H1 (cell line): Measurements from ENCODE around the gene ZNF496. TPM values are rescaled to one million over a fixed set of nuclear protein-coding genes. Genes with fewer than 3 reads are reported as not detected.

Experiments
- CTCF ChIA-PET: fragments of 300-600 bp; sonication (Branson Sonifier 250); formaldehyde crosslinking; loops from one replicate; lab custom pipeline; 2021; ENCODE audit not compliant: partially characterized antibody; lab: Charles Lee
- POLR2A ChIA-PET: fragments of 300-600 bp; sonication (Branson Sonifier 250); formaldehyde crosslinking; loops from one replicate; lab custom pipeline; 2021; ENCODE audit warnings: inconsistent platforms; ENCODE audit not compliant: partially characterized antibody; lab: Charles Lee
- DNase-seq, 2 experiments: peaks; one replicate each; pipeline versions ENCODE4 v3.0.0 to v3.0.0-alpha.2; 2010 to 2022; ENCODE audit warnings: low spot score in 2 of 2, low read depth in 1 of 2, mixed read lengths in 1 of 2
- FAIRE-seq: peaks from 2 replicates; lab custom pipeline; 2011; peaks lifted over from hg19 to GRCh38; lab: Jason Lieb, UNC
- H2AFZ ChIP-seq: 2 replicates; pipeline ENCODE4 v1.8.1; 2012; ENCODE audit warnings: low read length, inconsistent platforms
- H2AK5ac ChIP-seq: 2 replicates; pipeline ENCODE4 v1.6.1; 2013; ENCODE audit warnings: low read depth, low read length
- H2BK120ac ChIP-seq: replicated peaks from 2 replicates; pipeline ENCODE3; 2013; ENCODE audit warnings: low read depth, low read length, inconsistent platforms
- H2BK12ac ChIP-seq: 2 replicates; pipeline ENCODE4 v1.6.1; 2013; ENCODE audit warnings: low read depth, low read length
- H2BK15ac ChIP-seq: 2 replicates; pipeline ENCODE4 v1.6.1; 2013; ENCODE audit warnings: low read length
- H2BK20ac ChIP-seq: 2 replicates; pipeline ENCODE4 v1.6.1; 2013; ENCODE audit warnings: low read length
- H2BK5ac ChIP-seq: 2 replicates; pipeline ENCODE4 v1.6.1; 2013; ENCODE audit warnings: low read depth, low read length
- H3K14ac ChIP-seq: 2 replicates; pipeline ENCODE4 v1.6.1; 2013; ENCODE audit warnings: inconsistent platforms; ENCODE audit not compliant: insufficient read length
- H3K18ac ChIP-seq: 2 replicates; pipeline ENCODE4 v1.6.1; 2013; ENCODE audit warnings: low read length; ENCODE audit errors: extremely low read depth
- H3K23ac ChIP-seq: 2 replicates; pipeline ENCODE4 v1.6.1; 2013; ENCODE audit warnings: inconsistent platforms; ENCODE audit not compliant: insufficient read length
- H3K23me2 ChIP-seq: 2 replicates; pipeline ENCODE4 v1.6.1; 2013; ENCODE audit warnings: low read depth, low read length
- H3K27ac ChIP-seq: 2 replicates; pipeline ENCODE4 v1.6.1; 2011; ENCODE audit warnings: low read depth, low read length, inconsistent platforms
- H3K27me3 ChIP-seq, 4 experiments: replicated peaks in 1 of 4; 1 replicate in 1 of 4; 2 replicates in 3 of 4; pipeline versions ENCODE4 v1.6.1 to v1.8.1; 2011 to 2013; ENCODE audit warnings: low read length in 3 of 4, mild to moderate bottlenecking in 3 of 4, inconsistent platforms in 2 of 4, mixed read lengths in 2 of 4, moderate library complexity in 1 of 4; ENCODE audit not compliant: control insufficient read depth in 3 of 4, insufficient read depth in 3 of 4; ENCODE audit errors: extremely low read depth in 1 of 4
- H3K36me3 ChIP-seq, 4 experiments: 2 replicates each; pipeline versions ENCODE4 v1.6.1 to v1.8.1; 2011 to 2013; ENCODE audit warnings: mild to moderate bottlenecking in 4 of 4, low read length in 3 of 4, moderate library complexity in 2 of 4, control low read depth in 1 of 4, inconsistent platforms in 1 of 4; ENCODE audit not compliant: insufficient read depth in 4 of 4, control insufficient read depth in 2 of 4
- H3K4ac ChIP-seq: replicated peaks from 2 replicates; pipeline ENCODE3; 2013; ENCODE audit warnings: low read length, low read depth, mixed read lengths, inconsistent platforms; ENCODE audit not compliant: insufficient read length
- H3K4me1 ChIP-seq, 4 experiments: replicated peaks in 1 of 4; 1 replicate in 1 of 4; 2 replicates in 3 of 4; pipeline versions ENCODE4 v1.6.1 to v1.8.1; 2011 to 2013; ENCODE audit warnings: low read length in 3 of 4, inconsistent platforms in 2 of 4, mixed read lengths in 1 of 4; ENCODE audit not compliant: insufficient read depth in 4 of 4, control insufficient read depth in 3 of 4
- H3K4me2 ChIP-seq, 2 experiments: 2 replicates each; pipeline versions ENCODE4 v1.6.1 to v1.8.1; 2011 to 2013; ENCODE audit warnings: low read depth in 2 of 2, low read length in 2 of 2, control low read depth in 1 of 2, inconsistent platforms in 1 of 2, mild to moderate bottlenecking in 1 of 2; ENCODE audit not compliant: insufficient read depth in 1 of 2
- H3K4me3 ChIP-seq, 4 experiments: fragments of 200-600, 300-600 bp in 1 of 4; sonication (generic), shearing (Covaris generic), sonication (Bioruptor Twin) in 1 of 4; 2 replicates each; pipeline versions ENCODE4 v1.5.1 to v1.8.1; 2011 to 2016; ENCODE audit warnings: low read length in 4 of 4, low read depth in 3 of 4, control low read depth in 2 of 4, inconsistent platforms in 2 of 4, mild to moderate bottlenecking in 2 of 4, mixed read lengths in 1 of 4, moderate library complexity in 1 of 4; ENCODE audit not compliant: insufficient read depth in 2 of 4; ENCODE audit errors: extremely low read depth in 1 of 4
- H3K56ac ChIP-seq: replicated peaks from 2 replicates; pipeline ENCODE3; 2013; ENCODE audit warnings: low read depth, mild to moderate bottlenecking, mixed read lengths, low read length, inconsistent platforms; ENCODE audit not compliant: insufficient read length
- H3K79me1 ChIP-seq: 2 replicates; pipeline ENCODE4 v1.6.1; 2013; ENCODE audit warnings: low read depth, low read length, control low read depth
- H3K79me2 ChIP-seq, 2 experiments: 2 replicates each; pipeline versions ENCODE4 v1.6.1 to v1.8.1; 2012 to 2013; ENCODE audit warnings: low read length in 2 of 2, mild to moderate bottlenecking in 2 of 2, inconsistent platforms in 1 of 2; ENCODE audit not compliant: insufficient read depth in 2 of 2, control insufficient read depth in 1 of 2
- H3K9ac ChIP-seq, 4 experiments: replicated peaks in 1 of 4; 1 replicate in 1 of 4; 2 replicates in 3 of 4; pipeline versions ENCODE4 v1.6.1 to v1.8.1; 2011 to 2013; ENCODE audit warnings: low read depth in 3 of 4, low read length in 3 of 4, control low read depth in 2 of 4, mild to moderate bottlenecking in 2 of 4, moderate library complexity in 2 of 4, inconsistent platforms in 1 of 4; ENCODE audit errors: extremely low read depth in 1 of 4
- H3K9me3 ChIP-seq, 2 experiments: 2 replicates each; pipeline versions ENCODE4 v1.6.1 to v1.8.1; 2012 to 2013; ENCODE audit warnings: mild to moderate bottlenecking in 2 of 2, moderate library complexity in 2 of 2, control low read depth in 1 of 2, inconsistent platforms in 1 of 2, low read depth in 1 of 2, low read length in 1 of 2, mixed read lengths in 1 of 2; ENCODE audit not compliant: insufficient read depth in 2 of 2
- H4K20me1 ChIP-seq, 2 experiments: replicated peaks in 1 of 2; 2 replicates each; pipeline versions ENCODE3 to v1.8.1; 2011 to 2013; ENCODE audit warnings: inconsistent platforms in 2 of 2, low read length in 2 of 2, mild to moderate bottlenecking in 1 of 2; ENCODE audit not compliant: insufficient read depth in 2 of 2, control insufficient read depth in 1 of 2
- H4K5ac ChIP-seq: 2 replicates; pipeline ENCODE4 v1.6.1; 2013; ENCODE audit warnings: low read length, low read depth, mixed read lengths, inconsistent platforms; ENCODE audit not compliant: insufficient read length
- H4K8ac ChIP-seq: 2 replicates; pipeline ENCODE4 v1.8.0; 2013; ENCODE audit warnings: mild to moderate bottlenecking, moderate library complexity, low read length, inconsistent platforms; ENCODE audit not compliant: insufficient read depth; ENCODE audit errors: extremely low read depth
- H4K91ac ChIP-seq: replicated peaks from 2 replicates; pipeline ENCODE3; 2013; ENCODE audit warnings: low read length, mixed read lengths, inconsistent platforms; ENCODE audit not compliant: insufficient read length
- CBX8 ChIP-seq: fragments of 300-800, 300-1000 bp; sonication (generic); IDR thresholded peaks from 2 replicates; pipeline ENCODE4 v1.7.1; 2016; ENCODE audit warnings: low read depth, low read length, borderline replicate concordance
- NANOG ChIP-seq: IDR thresholded peaks from 2 replicates; pipeline ENCODE4 v1.6.1; 2011; ENCODE audit warnings: low read length, low read depth, mild to moderate bottlenecking, inconsistent platforms; ENCODE audit not compliant: insufficient read depth, poor library complexity, severe bottlenecking
- TEAD4 ChIP-seq: IDR thresholded peaks from 2 replicates; pipeline ENCODE4 v1.6.1; 2012; ENCODE audit warnings: low read depth, low read length, inconsistent platforms, mixed read lengths
- WGBS, 2 experiments: shearing (Covaris generic) in 1 of 2; methylation state at CpG; one replicate each; pipeline versions ENCODE4 v1.1.6 to v1.1.7; 2013 to 2015; ENCODE audit warnings: low lambda C conversion rate in 2 of 2, mixed read lengths in 2 of 2, inconsistent platforms in 1 of 2, low coverage in 1 of 2, missing lambda C conversion rate in 1 of 2; ENCODE audit not compliant: insufficient replicate concordance in 2 of 2, insufficient coverage in 1 of 2, insufficient read length in 1 of 2; ENCODE audit errors: extremely low coverage in 1 of 2, missing lambda C conversion rate in 1 of 2; 5-methylcytosine and 5-hydroxymethylcytosine counted together
- polyA plus RNA-seq, 7 experiments: library from polyadenylated mRNA; depleted of rRNA in 3 of 7; stranded (reverse) in 5 of 7; unstranded in 2 of 7; fragments of >200 nt in 5 of 7; fragments of 200-250 nt in 2 of 7; gene quantifications; 1 replicate in 5 of 7; 2 replicates in 1 of 7; 4 replicates in 1 of 7; pipeline versions ENCODE4 v1.2.1 to v1.2.3, GENCODE V29; 2011 to 2013; ENCODE audit warnings: missing spikeins in 2 of 7, mixed read lengths in 2 of 7
- total RNA-seq: library from RNA; stranded (reverse); fragmentation: NEBNext Ultra II Directional; extraction: Animal tissue kit (Norgen Biotek cat#: 25700); gene quantifications from 2 replicates; pipeline ENCODE4 v1.2.1, GENCODE V29; 2021

The ZNF496 gene
- total and polyA plus RNA-seq, 2 of the 8 experiments (the other 6 are each of a cell fraction or from before 2014, with no cell fraction given) = 27.9 to 71.4 TPM

DNA sequence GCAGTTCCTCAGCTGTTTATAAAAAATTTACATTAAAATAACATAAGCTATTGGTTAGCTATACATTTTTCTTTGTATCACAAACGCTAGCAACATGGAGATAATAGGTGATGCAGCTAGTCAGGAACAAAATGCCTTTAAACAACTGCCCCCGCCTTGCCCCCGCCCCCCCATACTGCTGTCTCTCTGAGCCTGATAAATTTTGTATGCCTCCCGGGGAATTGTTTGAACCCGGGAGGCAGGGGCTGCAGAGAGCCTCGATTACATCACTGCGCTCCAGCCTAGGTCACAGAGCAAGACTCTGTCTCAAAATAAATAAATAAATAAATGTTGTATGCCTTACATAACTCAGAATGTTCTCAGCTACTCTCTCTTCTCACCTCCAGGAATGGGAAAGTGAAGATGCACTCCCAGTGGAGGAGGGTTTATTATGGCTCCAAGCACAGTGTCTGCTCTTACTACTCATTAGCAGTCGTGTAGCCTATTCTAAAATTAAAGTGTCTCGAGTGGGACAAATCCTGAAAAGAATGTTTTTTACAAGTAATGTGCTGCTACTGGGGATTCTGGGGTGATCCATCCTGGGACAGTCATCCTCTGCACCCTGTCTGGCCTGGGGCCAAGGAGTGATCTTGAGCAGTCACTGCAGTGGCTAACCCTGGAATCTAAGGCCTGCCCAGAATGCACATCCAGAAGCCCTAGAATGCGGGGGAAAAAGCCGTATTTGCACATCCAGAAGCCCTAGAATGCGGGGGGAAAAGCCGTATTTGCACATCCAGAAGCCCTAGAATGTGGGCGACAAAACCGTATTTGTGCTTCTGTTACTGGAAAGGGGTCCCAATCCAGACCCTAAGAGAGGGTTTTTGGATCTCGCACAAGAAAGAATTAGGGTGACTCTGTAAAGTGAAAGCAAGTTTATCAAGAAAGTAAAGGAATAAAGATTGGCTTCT lies 39.4 kb upstream of the ZNF496 start:
- H2BK15ac ChIP-seq = no peak overlapping the region
- FAIRE-seq = no peak
- no peaks in the 10 kb centered on the region; a peak in 1 of 7 replicates for H3K27me3 ChIP-seq
- no peak overlapping the region for H4K8ac ChIP-seq
- H3K79me1 ChIP-seq = no peaks in the 10 kb centered on the region
- no peak overlapping the region for H3K4me3 ChIP-seq
- no peak overlapping the region for H3K4me2 ChIP-seq
- TF ChIP-seq NANOG (no peak), CBX8 (no peak), TEAD4 (peak; percentile 37; the same call in 1 of the 2 replicates)
- TF ChIP-seq, all 59 proteins: peak for 1
- Histone ChIP-seq H3K14ac (no peak overlapping the region), H3K23me2 (no peaks in the 10 kb centered on the region; the same call in 1 of the 2 replicates), H3K9me3 (0 out of 4 replicates have a peak, but pooled peaks cover under 1 to 2% of the 10 kb centered on the region in 2 experiments), H3K27ac (no peak overlapping the region), H4K20me1 (no peaks in the 10 kb centered on the region), H2AFZ (no peak overlapping the region), H3K4ac (no peak overlapping the region), H3K18ac (no peak overlapping the region; the same call in 1 of the 2 replicates), H4K91ac (no peak overlapping the region), H3K56ac (no peak overlapping the region), H2BK120ac (no peak overlapping the region), H3K79me2 (no peaks in the 10 kb centered on the region), H3K9ac (no peak overlapping the region), H3K36me3 (no peaks in the 10 kb centered on the region), H2AK5ac (no peak overlapping the region), H3K4me1 (peaks cover 8 to 20% (median 17%) of the 10 kb centered on the region in 4 experiments; a peak in 6 of 7 replicates), H4K5ac (no peak overlapping the region), H3K23ac (no peak overlapping the region), H2BK20ac (no peak overlapping the region; the same call in 1 of the 2 replicates), H2BK5ac (no peak overlapping the region), H2BK12ac (peak overlapping the region; percentile 50; the same call in 1 of the 2 replicates)
- ChIA-PET CTCF (interaction anchor here (0.6 to 1.1 kb wide), 4 partner anchors 13 to 113 kb away, joined by 3 read pairs; no protein-coding TSS in a partner anchor), POLR2A (interaction anchor here (0.6 to 0.7 kb wide), 2 partner anchors 87 to 373 kb away, joined by 3 read pairs; no protein-coding TSS in a partner anchor)
- DNase-seq = no peak
- WGBS, 2 experiments = 85% methylated on average over 16 of the region's 16 CpGs; no CpG with 5 or more reads in 1 of the 2 experiments
